Fibroblast of villous mesenchyme (primary cell): Measurements from ENCODE around the gene APOBEC3B. TPM values are rescaled to one million over a fixed set of nuclear protein-coding genes. Genes with fewer than 3 reads are reported as not detected.

Source experiments
- DNase-seq: peaks from one replicate; pipeline ENCODE4 v3.0.0-alpha.2; 2010; ENCODE audit warnings: low read depth
- H3K4me3 ChIP-seq: 2 replicates; pipeline ENCODE4 v1.5.1; 2011; ENCODE audit warnings: low read depth, mild to moderate bottlenecking, low read length
- total RNA-seq: library from RNA; depleted of rRNA; stranded (reverse); fragments of >200 nt; gene quantifications from 2 replicates; pipeline ENCODE4 v1.2.3, GENCODE V29; 2012
- TF ChIP-seq, protein P1 (sequence below): IDR thresholded peaks from 2 replicates; pipeline ENCODE4 v1.5.1; 2012; ENCODE audit warnings: low read depth, mild to moderate bottlenecking, low read length; ENCODE audit not compliant: insufficient read depth

APOBEC3B gene
- total RNA-seq, 1 donor: 2.2 TPM

DNA sequence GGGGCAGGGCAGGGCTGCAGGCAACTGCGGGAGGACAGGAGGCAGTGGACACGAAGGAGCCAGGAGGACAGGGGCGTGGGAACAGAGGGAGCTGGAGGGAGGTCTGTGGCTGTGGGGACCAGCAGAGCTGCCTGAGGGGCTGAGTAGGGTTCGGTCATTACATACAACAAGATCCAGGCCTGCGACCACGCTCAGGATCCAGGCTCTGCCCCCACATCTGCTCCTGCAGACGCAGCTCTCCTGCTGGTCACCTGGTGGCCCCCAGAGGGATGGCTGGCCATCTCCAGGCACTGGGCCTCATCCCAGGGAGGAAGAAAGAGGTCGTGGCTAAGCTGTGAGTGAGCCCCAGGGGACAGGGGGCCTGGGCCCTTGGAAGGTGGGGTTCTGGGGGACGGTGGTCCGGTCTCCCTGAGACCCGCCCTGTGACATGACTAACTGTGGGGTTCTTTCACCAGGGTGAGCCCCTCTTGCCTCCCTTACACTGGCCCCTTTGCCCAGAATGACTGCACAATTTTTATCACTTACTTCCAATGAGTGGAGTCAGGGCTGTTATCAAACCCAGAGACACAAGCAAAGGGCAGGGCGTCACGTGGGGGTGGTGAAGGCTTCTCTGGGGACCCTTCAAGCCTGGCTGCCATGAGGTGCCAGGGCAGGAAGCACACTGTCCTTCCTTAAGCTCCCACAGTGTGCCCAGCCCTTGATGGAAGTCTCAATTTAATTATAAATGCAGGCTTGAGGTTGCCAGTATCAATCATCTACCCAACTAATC is 31.4 kb upstream of the APOBEC3B start:
- no peak for DNase-seq
- TF ChIP-seq, protein P1, sequence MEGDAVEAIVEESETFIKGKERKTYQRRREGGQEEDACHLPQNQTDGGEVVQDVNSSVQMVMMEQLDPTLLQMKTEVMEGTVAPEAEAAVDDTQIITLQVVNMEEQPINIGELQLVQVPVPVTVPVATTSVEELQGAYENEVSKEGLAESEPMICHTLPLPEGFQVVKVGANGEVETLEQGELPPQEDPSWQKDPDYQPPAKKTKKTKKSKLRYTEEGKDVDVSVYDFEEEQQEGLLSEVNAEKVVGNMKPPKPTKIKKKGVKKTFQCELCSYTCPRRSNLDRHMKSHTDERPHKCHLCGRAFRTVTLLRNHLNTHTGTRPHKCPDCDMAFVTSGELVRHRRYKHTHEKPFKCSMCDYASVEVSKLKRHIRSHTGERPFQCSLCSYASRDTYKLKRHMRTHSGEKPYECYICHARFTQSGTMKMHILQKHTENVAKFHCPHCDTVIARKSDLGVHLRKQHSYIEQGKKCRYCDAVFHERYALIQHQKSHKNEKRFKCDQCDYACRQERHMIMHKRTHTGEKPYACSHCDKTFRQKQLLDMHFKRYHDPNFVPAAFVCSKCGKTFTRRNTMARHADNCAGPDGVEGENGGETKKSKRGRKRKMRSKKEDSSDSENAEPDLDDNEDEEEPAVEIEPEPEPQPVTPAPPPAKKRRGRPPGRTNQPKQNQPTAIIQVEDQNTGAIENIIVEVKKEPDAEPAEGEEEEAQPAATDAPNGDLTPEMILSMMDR: no peak

DNA sequence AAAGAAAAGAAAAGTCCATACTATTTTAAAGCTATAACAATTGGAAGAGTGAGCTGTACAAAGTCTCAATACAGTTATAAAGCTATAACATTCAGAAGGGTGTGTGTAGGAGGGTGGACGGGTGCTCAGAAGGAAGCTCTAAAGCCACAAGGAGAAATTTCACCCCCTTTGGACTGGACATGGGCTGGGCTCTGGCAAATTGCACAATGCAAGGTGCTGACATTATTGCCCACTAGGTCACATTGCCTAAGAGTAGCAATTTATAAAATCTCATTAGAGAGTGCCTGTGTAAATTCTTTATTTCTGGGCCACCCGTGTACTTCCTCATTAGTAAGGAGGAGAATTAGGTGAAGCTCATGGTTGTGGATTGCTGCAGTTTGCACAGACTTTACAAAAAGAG is 30.4 kb upstream of the APOBEC3B start:
- TF ChIP-seq, protein P1: no peak
- no peak overlapping the region for H3K4me3 ChIP-seq
- DNase-seq: no peak

More for the DNA sequence above, 31.4 kb upstream of the APOBEC3B start:
- H3K4me3 ChIP-seq: no peak overlapping the region

GRCh38 chr22:38952281-38952993 is 29.7 kb upstream of the APOBEC3B start:
- TF ChIP-seq, protein P1: no peak
- H3K4me3 ChIP-seq: no peak overlapping the region
- no peak for DNase-seq

GRCh38 chr22:38953091-38953490 is 29.1 kb upstream of the APOBEC3B start:
- TF ChIP-seq, protein P1: no peak
- no peak overlapping the region for H3K4me3 ChIP-seq
- DNase-seq: no peak

DNA sequence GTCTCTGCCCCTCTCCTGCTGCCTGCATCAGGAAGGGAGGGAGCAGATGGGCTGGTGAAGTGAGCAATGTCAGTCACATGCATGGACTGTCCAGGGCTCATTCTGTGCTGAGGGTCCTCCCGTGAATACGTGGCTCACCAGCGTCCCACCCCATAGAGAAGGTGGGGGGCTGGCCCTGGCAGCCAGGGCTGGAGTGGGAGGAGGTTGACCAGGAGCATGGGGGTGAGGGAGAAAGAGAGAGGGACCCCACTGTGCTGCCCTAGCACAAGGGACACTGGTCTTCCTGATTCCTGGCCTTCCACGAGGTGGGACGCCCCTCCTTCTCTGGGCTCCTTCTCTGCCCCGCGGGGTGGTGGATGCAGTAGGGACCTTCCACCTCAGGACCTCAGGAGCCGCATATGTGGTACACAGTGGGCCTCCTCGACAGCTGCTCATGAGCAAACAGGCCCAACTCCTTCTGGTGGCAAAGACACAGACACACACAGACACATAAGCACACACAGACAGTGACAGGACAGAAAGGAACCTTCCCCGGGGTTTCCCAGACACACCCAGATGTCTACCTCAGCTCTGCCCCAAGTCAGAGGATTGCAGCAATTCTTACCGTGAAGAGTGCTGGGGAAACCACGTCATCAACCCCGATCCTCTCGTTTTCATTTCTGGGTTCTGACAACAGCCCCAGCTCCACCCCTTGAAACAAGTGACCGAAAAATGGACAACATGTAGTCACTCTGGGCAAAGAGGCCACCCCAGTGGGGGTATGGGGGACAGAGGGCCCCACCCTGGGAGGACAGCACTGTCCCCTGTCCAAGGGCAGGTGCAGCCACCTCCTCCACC is 28.4 kb upstream of the APOBEC3B start:
- TF ChIP-seq, protein P1: no peak
- no peak overlapping the region for H3K4me3 ChIP-seq
- no peak for DNase-seq

- no peak for DNase-seq
- no peak overlapping the region for H3K4me3 ChIP-seq
- TF ChIP-seq, protein P1: no peak
Observed at GRCh38 chr22:38954414-38955043, 27.6 kb upstream of the APOBEC3B start.
